Measurements from ENCODE around the gene ZNF701.
"Not testable (repeated sequence)": the region's sequence is repeated elsewhere in the genome, so short reads cannot be mapped to it uniquely, and the experiment has no call there.

ZNF701 gene

DNA sequence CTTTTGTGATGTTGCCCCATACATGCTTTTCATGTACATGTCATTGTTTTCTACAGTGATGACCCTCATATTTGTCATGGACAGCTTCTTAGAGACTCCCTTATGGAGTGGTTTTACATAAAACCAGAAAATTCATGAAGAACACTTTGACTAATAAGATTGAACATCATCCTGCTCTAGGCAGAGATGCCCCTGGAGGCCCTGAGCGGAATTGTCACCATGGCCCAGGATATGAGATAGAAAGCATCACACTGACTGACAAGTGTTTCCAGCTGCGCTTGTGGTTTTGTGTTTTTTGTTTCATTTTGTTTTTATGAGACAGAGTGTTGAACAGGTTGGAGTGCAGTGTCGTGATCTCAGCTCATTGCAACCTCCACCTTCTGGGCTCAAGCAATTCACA is 22.2 kb downstream of the ZNF701 start:
- in situ Hi-C loops (cut with HindIII; ENCODE audit: low pct_unique_long_range_greater_than_20kb, low sequenced_read_pairs), result no loop called here
- DNase-seq (ENCODE audit: low read depth in 1 of 2, low spot score in 1 of 2), result no peak
- TF ChIP-seq JUND (IDR thresholded peaks at IDR 0.05; ENCODE audit: low read depth), result no peak

DNA sequence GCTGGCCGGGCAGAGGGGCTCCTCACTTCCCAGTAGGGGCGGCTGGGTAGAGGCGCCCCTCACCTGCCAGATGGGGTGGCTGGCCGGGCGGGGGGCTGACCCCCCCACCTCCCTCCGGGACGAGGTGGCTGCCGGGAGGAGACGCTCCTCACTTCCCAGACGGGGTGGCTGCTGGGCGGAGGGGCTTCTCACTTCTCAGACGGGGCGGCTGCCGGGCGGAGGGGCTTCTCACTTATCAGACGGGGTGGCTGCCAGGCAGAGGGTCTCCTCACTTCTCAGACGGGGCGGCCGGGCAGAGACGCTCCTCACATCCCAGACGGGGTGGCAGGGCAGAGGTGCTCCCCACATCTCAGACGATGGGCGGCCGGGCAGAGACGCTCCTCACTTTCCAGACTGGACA is 23.4 kb downstream of the ZNF701 start:
- in situ Hi-C loops (cut with HindIII; ENCODE audit: low pct_unique_long_range_greater_than_20kb, low sequenced_read_pairs), result not testable (repeated sequence)

GRCh38 chr19:52599241-52599640 is 29.2 kb downstream of the ZNF701 start:
- DNase-seq (ENCODE audit: low read depth in 1 of 2, low spot score in 1 of 2), result peak in 1 of 2 experiments; percentile 26
- in situ Hi-C loops (cut with HindIII; ENCODE audit: low pct_unique_long_range_greater_than_20kb, low sequenced_read_pairs), result no loop called here
- no peak for TF ChIP-seq JUND (IDR thresholded peaks at IDR 0.05; ENCODE audit: low read depth)

More for the DNA sequence above, 23.4 kb downstream of the ZNF701 start:
- DNase-seq (ENCODE audit: low read depth in 1 of 2, low spot score in 1 of 2), result not testable (repeated sequence)

DNA sequence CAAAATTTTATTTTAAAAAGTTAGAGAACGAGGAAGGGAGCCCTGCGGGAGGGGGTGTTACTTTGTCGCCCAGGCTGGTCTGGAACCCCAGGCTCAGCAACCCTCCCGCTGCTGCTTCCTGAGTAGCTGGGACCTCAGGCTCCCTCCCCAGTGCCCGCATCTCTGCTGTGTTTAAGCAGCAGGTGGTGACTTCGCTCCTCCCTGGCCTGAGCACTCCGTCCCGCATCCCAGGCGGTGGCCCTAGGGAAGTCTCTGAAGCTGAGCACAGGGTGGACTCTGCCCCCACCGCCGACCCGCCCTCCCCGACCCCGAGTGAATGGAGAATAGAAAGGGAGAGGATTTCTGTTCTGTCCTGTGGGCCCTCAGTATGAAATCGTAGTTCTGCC is 30.5 kb downstream of the ZNF701 start:
- DNase-seq (ENCODE audit: low read depth in 1 of 2, low spot score in 1 of 2), result no peak
- in situ Hi-C loops (cut with HindIII; ENCODE audit: low pct_unique_long_range_greater_than_20kb, low sequenced_read_pairs), result no loop called here

GRCh38 chr19:52601025-52601973 is 31.2 kb downstream of the ZNF701 start:
- DNase-seq (ENCODE audit: low read depth in 1 of 2, low spot score in 1 of 2), result peak; percentile 67 to 91
- in situ Hi-C loops (cut with HindIII; ENCODE audit: low pct_unique_long_range_greater_than_20kb, low sequenced_read_pairs), result no loop called here
- TF ChIP-seq JUND (IDR thresholded peaks at IDR 0.05; ENCODE audit: low read depth), result no peak

More for the DNA sequence above, 30.5 kb downstream of the ZNF701 start:
- TF ChIP-seq JUND (IDR thresholded peaks at IDR 0.05; ENCODE audit: low read depth), result no peak

- DNase-seq (ENCODE audit: low read depth in 1 of 2, low spot score in 1 of 2), result peak in 1 of 2 experiments; percentile 32
- in situ Hi-C loops (cut with HindIII; ENCODE audit: low pct_unique_long_range_greater_than_20kb, low sequenced_read_pairs), result not testable (repeated sequence)
Observed at GRCh38 chr19:52601974-52602366, 31.9 kb downstream of the ZNF701 start.

- in situ Hi-C loops (cut with HindIII; ENCODE audit: low pct_unique_long_range_greater_than_20kb, low sequenced_read_pairs), result no loop called here
- TF ChIP-seq JUND (IDR thresholded peaks at IDR 0.05; ENCODE audit: low read depth), result no peak
Observed at GRCh38 chr19:52602941-52603340, 32.9 kb downstream of the ZNF701 start.

GRCh38 chr19:52603558-52604207 is 33.6 kb downstream of the ZNF701 start:
- DNase-seq (ENCODE audit: low read depth in 1 of 2, low spot score in 1 of 2), result no peak
- TF ChIP-seq JUND (IDR thresholded peaks at IDR 0.05; ENCODE audit: low read depth), result no peak
- in situ Hi-C loops (cut with HindIII; ENCODE audit: low pct_unique_long_range_greater_than_20kb, low sequenced_read_pairs), result no loop called here

More at GRCh38 chr19:52602941-52603340, 32.9 kb downstream of the ZNF701 start:
- DNase-seq (ENCODE audit: low read depth in 1 of 2, low spot score in 1 of 2), result no peak

GRCh38 chr19:52613299-52613906 is 43.3 kb downstream of the ZNF701 start:
- in situ Hi-C loops (cut with HindIII; ENCODE audit: low pct_unique_long_range_greater_than_20kb, low sequenced_read_pairs), result no loop called here
- DNase-seq (ENCODE audit: low read depth in 1 of 2, low spot score in 1 of 2), result no peak
- no peak for TF ChIP-seq JUND (IDR thresholded peaks at IDR 0.05; ENCODE audit: low read depth)

- no peak for TF ChIP-seq JUND (IDR thresholded peaks at IDR 0.05; ENCODE audit: low read depth)
- in situ Hi-C loops (cut with HindIII; ENCODE audit: low pct_unique_long_range_greater_than_20kb, low sequenced_read_pairs), result no loop called here
- DNase-seq (ENCODE audit: low read depth in 1 of 2, low spot score in 1 of 2), result no peak
Observed at GRCh38 chr19:52621376-52621775, 51.3 kb downstream of the ZNF701 start.

- in situ Hi-C loops (cut with HindIII; ENCODE audit: low pct_unique_long_range_greater_than_20kb, low sequenced_read_pairs), result no loop called here
- TF ChIP-seq JUND (IDR thresholded peaks at IDR 0.05; ENCODE audit: low read depth), result no peak
- no peak for DNase-seq (ENCODE audit: low read depth in 1 of 2, low spot score in 1 of 2)
Observed at GRCh38 chr19:52622261-52622660, 52.2 kb downstream of the ZNF701 start.

GRCh38 chr19:52626915-52627314 is 56.8 kb downstream of the ZNF701 start:
- in situ Hi-C loops (cut with HindIII; ENCODE audit: low pct_unique_long_range_greater_than_20kb, low sequenced_read_pairs), result no loop called here
- no peak for DNase-seq (ENCODE audit: low read depth in 1 of 2, low spot score in 1 of 2)
- no peak for TF ChIP-seq JUND (IDR thresholded peaks at IDR 0.05; ENCODE audit: low read depth)

DNA sequence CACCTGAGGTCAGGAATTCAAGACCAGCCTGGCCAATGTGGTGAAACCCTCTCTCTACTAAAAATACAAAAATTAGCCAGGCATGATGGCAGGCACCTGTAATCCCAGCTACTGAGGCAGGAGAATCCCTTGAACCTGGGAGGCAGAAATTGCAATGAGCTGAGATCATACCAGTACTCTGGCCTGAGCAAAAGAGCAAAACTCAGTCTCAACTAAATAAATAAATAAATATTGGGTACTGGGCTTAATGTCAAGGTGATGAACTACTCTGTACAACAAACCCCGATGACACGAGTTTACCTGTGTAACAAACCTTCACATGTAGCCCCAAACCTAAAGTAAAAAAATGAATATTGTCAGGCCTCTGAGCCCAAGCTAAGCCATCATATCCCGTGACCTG is 57.4 kb downstream of the ZNF701 start:
- in situ Hi-C loops (cut with HindIII; ENCODE audit: low pct_unique_long_range_greater_than_20kb, low sequenced_read_pairs); DNase-seq (ENCODE audit: low read depth in 1 of 2, low spot score in 1 of 2): not testable (repeated sequence)

Data from T47D (cell line).